Kidney capillary endothelial cell (primary cell): ENCODE data around the gene EDDM3A.
"Not testable (repeated sequence)": the region's sequence is repeated elsewhere in the genome, so short reads cannot be mapped to it uniquely, and the experiment has no call there.

Source experiments
- DNase-seq: peaks from one replicate; pipeline ENCODE4 v3.0.0-alpha.2; 2018; ENCODE audit warnings: low spot score

Gene EDDM3A

GRCh38 chr14:20733684-20734429 lies 11.8 kb upstream of the EDDM3A start:
- DNase-seq: no peak

GRCh38 chr14:20734430-20734806 lies 11.3 kb upstream of the EDDM3A start:
- DNase-seq: no peak

- DNase-seq: not testable (repeated sequence)
Measured at GRCh38 chr14:20738292-20738691, 7.4 kb upstream of the EDDM3A start.

- DNase-seq: no peak
Measured at GRCh38 chr14:20742132-20742531, 3.6 kb upstream of the EDDM3A start.

GRCh38 chr14:20743556-20743955 lies 2.1 kb upstream of the EDDM3A start:
- no peak for DNase-seq

GRCh38 chr14:20746566-20746965 lies 879 bp downstream of the EDDM3A start:
- DNase-seq: no peak

- no peak for DNase-seq
Measured at GRCh38 chr14:20748439-20748838, 2.8 kb downstream of the EDDM3A start.

- DNase-seq: no peak
Measured at GRCh38 chr14:20750194-20750593, 4.5 kb downstream of the EDDM3A start.

- no peak for DNase-seq
Measured at GRCh38 chr14:20751963-20752562, 6.4 kb downstream of the EDDM3A start.

GRCh38 chr14:20754308-20754707 lies 8.6 kb downstream of the EDDM3A start:
- DNase-seq: no peak

GRCh38 chr14:20755037-20755436 lies 9.3 kb downstream of the EDDM3A start:
- no peak for DNase-seq

- DNase-seq: no peak
Measured at GRCh38 chr14:20757965-20758364, 12.3 kb downstream of the EDDM3A start.

GRCh38 chr14:20759465-20759864 lies 13.8 kb downstream of the EDDM3A start:
- not testable (repeated sequence) for DNase-seq

- DNase-seq: no peak
Measured at GRCh38 chr14:20760950-20761349, 15.3 kb downstream of the EDDM3A start.

GRCh38 chr14:20768593-20768892 lies 22.9 kb downstream of the EDDM3A start:
- no peak for DNase-seq

- no peak for DNase-seq
Measured at GRCh38 chr14:20769421-20769820, 23.7 kb downstream of the EDDM3A start.

GRCh38 chr14:20772650-20773049 lies 27.0 kb downstream of the EDDM3A start:
- DNase-seq: no peak

GRCh38 chr14:20774258-20774824 lies 28.7 kb downstream of the EDDM3A start:
- no peak for DNase-seq

- DNase-seq: no peak
Measured at GRCh38 chr14:20775043-20775442, 29.4 kb downstream of the EDDM3A start.

GRCh38 chr14:20775901-20776300 lies 30.2 kb downstream of the EDDM3A start:
- no peak for DNase-seq

GRCh38 chr14:20781803-20782202 lies 36.1 kb downstream of the EDDM3A start:
- no peak for DNase-seq

GRCh38 chr14:20782280-20782890 lies 36.7 kb downstream of the EDDM3A start:
- no peak for DNase-seq

GRCh38 chr14:20787025-20787424 lies 41.3 kb downstream of the EDDM3A start:
- no peak for DNase-seq
